Thoracic aorta (tissue), 2 donors: ENCODE data around the gene PLOD1. TPM values are rescaled to one million over a fixed set of nuclear protein-coding genes. Genes with fewer than 3 reads are reported as not detected.
"Not testable (repeated sequence)": the region's sequence is repeated elsewhere in the genome, so short reads cannot be mapped to it uniquely, and the experiment has no call there.

Source experiments
- ATAC-seq: fragments of 150-250 bp; one replicate; pipeline ENCODE4 v1.8.0; 2017; ENCODE audit warnings: low read depth; ENCODE audit not compliant: insufficient number of reproducible peaks, low FRiP score
- DNase-seq: peaks from one replicate; pipeline ENCODE4 v3.0.0-alpha.2; 2020; ENCODE audit warnings: low spot score
- H3K27ac ChIP-seq, 2 donors: fragments of 200-600 bp; sonication (generic); 1 replicate in 1 of 2; 2 replicates in 1 of 2; pipeline ENCODE4 v1.5.1; 2016; ENCODE audit warnings: mild to moderate bottlenecking in 2 of 2, moderate library complexity in 2 of 2
- H3K27me3 ChIP-seq: fragments of 200-600 bp; sonication (generic); replicated peaks from 2 replicates; pipeline ENCODE4 v1.6.0; 2016; ENCODE audit warnings: mild to moderate bottlenecking; ENCODE audit not compliant: insufficient read depth
- H3K36me3 ChIP-seq: fragments of 200-600 bp; sonication (generic); one replicate; pipeline ENCODE4 v1.5.1; 2016
- H3K4me1 ChIP-seq, 2 donors: fragments of 200-600 bp; sonication (generic); 1 replicate in 1 of 2; 2 replicates in 1 of 2; pipeline versions ENCODE4 v1.5.1 to v1.6.0; 2016; ENCODE audit warnings: low read depth in 2 of 2, mild to moderate bottlenecking in 1 of 2; ENCODE audit not compliant: control insufficient read depth in 1 of 2
- H3K4me3 ChIP-seq: fragments of 200-600 bp; sonication (generic); 2 replicates; pipeline ENCODE4 v1.5.1; 2016; ENCODE audit warnings: mild to moderate bottlenecking
- H3K9me3 ChIP-seq: fragments of 200-600 bp; sonication (generic); 2 replicates; pipeline ENCODE4 v1.5.1; 2016
- CTCF ChIP-seq: fragments of 200-600 bp; sonication (generic); IDR thresholded peaks from one replicate; pipeline ENCODE4 v1.5.1; 2019; ENCODE audit warnings: antibody characterized with exemption
- total RNA-seq, 2 donors: library from RNA; depleted of rRNA; stranded (reverse); fragments of >200 nt; gene quantifications; one replicate each; pipeline versions ENCODE4 v1.1.0 to v1.2.3, GENCODE V29; 2016

The PLOD1 gene
- total RNA-seq, 2 donors from 2014 or later: 71.3 to 123 TPM

GRCh38 chr1:11927866-11928592, 6.5 kb upstream of the PLOD1 start:
- TF ChIP-seq CTCF: no peak
- no peaks in the 10 kb centered on the region for H3K27me3 ChIP-seq
- DNase-seq (no peak), ATAC-seq (no peak)
- H3K27ac ChIP-seq: no peak overlapping the region
- no peak overlapping the region for H3K4me3 ChIP-seq
- peaks cover 5% of the 10 kb centered on the region for H3K36me3 ChIP-seq
- no peaks in the 10 kb centered on the region for H3K9me3 ChIP-seq
- H3K4me1 ChIP-seq: peaks cover 25 to 50% of the 10 kb centered on the region in 2 donors

GRCh38 chr1:11929849-11930248, 4.7 kb upstream of the PLOD1 start:
- Histone ChIP-seq H3K4me3 (no peak overlapping the region), H3K4me1 (peaks cover 11 to 40% of the 10 kb centered on the region in 2 donors), H3K27me3 (no peaks in the 10 kb centered on the region), H3K9me3 (no peaks in the 10 kb centered on the region), H3K27ac (peak overlapping the region; percentile 33 to 38), H3K36me3 (no peaks in the 10 kb centered on the region)
- DNase-seq (peak; percentile 42), ATAC-seq (no peak)
- no peak for TF ChIP-seq CTCF

GRCh38 chr1:11930571-11931445, 3.7 kb upstream of the PLOD1 start:
- no peak overlapping the region for H3K4me3 ChIP-seq
- no peaks in the 10 kb centered on the region for H3K36me3 ChIP-seq
- H3K9me3 ChIP-seq: no peaks in the 10 kb centered on the region
- no peaks in the 10 kb centered on the region for H3K27me3 ChIP-seq
- peaks cover 18 to 44% of the 10 kb centered on the region in 2 donors for H3K4me1 ChIP-seq
- TF ChIP-seq CTCF: no peak
- H3K27ac ChIP-seq: peak overlapping the region in 1 of 2 donors; percentile 47
- DNase-seq (no peak), ATAC-seq (no peak)

- Histone ChIP-seq H3K9me3 (no peaks in the 10 kb centered on the region), H3K27me3 (no peaks in the 10 kb centered on the region), H3K36me3 (no peaks in the 10 kb centered on the region), H3K4me1 (peaks cover 17 to 45% of the 10 kb centered on the region in 2 donors), H3K4me3 (no peak overlapping the region), H3K27ac (no peak overlapping the region)
- ATAC-seq: no peak
- DNase-seq: no peak
- TF ChIP-seq CTCF: no peak
Observed at GRCh38 chr1:11931845-11932244, 2.7 kb upstream of the PLOD1 start.

GRCh38 chr1:11935057-11935412, 518 bp downstream of the PLOD1 start:
- Histone ChIP-seq H3K36me3 (no peaks in the 10 kb centered on the region), H3K4me1 (peaks cover 20 to 41% of the 10 kb centered on the region in 2 donors), H3K27ac (peak overlapping the region; percentile 84 to 85), H3K27me3 (no peaks in the 10 kb centered on the region), H3K9me3 (no peaks in the 10 kb centered on the region), H3K4me3 (peak overlapping the region; percentile 74)
- DNase-seq (no peak), ATAC-seq (no peak)
- no peak for TF ChIP-seq CTCF

GRCh38 chr1:11935733-11936132, 1.2 kb downstream of the PLOD1 start:
- not testable (repeated sequence) for DNase-seq, H3K27ac ChIP-seq, H3K9me3 ChIP-seq, H3K27me3 ChIP-seq, H3K36me3 ChIP-seq, ATAC-seq
- Histone ChIP-seq H3K4me3 (peak overlapping the region; percentile 74), H3K4me1 (peaks cover 23 to 43% of the 10 kb centered on the region in 2 donors)
